Frontal cortex (tissue), 4 donors: ENCODE data around the gene EXOC3L4. TPM values are rescaled to one million over a fixed set of nuclear protein-coding genes. Genes with fewer than 3 reads are reported as not detected.

ENCODE experiments used
- DNase-seq, 2 donors: peaks; one replicate each; pipeline ENCODE4 v3.0.0; 2012; ENCODE audit warnings: low spot score in 2 of 2
- FAIRE-seq: peaks from 2 replicates; lab custom pipeline; 2012; peaks lifted over from hg19 to GRCh38; lab: Jason Lieb, UNC
- total RNA-seq: library from RNA; depleted of rRNA; stranded (reverse); fragments of >200 nt; gene quantifications from one replicate; pipeline ENCODE4 v1.2.3, GENCODE V29; 2014
- donor health status: control.
- donor health status: control.
- donor health status: control.

EXOC3L4 gene
- total RNA-seq, 1 donor from 2014 or later, result 0.82 TPM

GRCh38 chr14:103128631-103129300, 34.2 kb downstream of the EXOC3L4 start:
- DNase-seq (peak in 1 of 2 donors; percentile 49), FAIRE-seq (no peak)

- no peak for FAIRE-seq
- DNase-seq, result peak in 1 of 2 donors; percentile 18
Measured at GRCh38 chr14:103129301-103130016, 34.9 kb downstream of the EXOC3L4 start.

- FAIRE-seq (no peak), DNase-seq (no peak)
Measured at GRCh38 chr14:103130017-103130764, 35.7 kb downstream of the EXOC3L4 start.

- FAIRE-seq (no peak), DNase-seq (peak in 1 of 2 donors; percentile 32)
Measured at GRCh38 chr14:103130965-103131364, 36.4 kb downstream of the EXOC3L4 start.

GRCh38 chr14:103131580-103131979, 37.1 kb downstream of the EXOC3L4 start:
- FAIRE-seq (no peak), DNase-seq (no peak)

GRCh38 chr14:103132381-103133209, 38.1 kb downstream of the EXOC3L4 start:
- no peak for DNase-seq
- no peak for FAIRE-seq

GRCh38 chr14:103133210-103134140, 39.0 kb downstream of the EXOC3L4 start:
- no peak for FAIRE-seq
- no peak for DNase-seq

- no peak for DNase-seq
- no peak for FAIRE-seq
Measured at GRCh38 chr14:103134405-103134804, 39.9 kb downstream of the EXOC3L4 start.

GRCh38 chr14:103134919-103135318, 40.4 kb downstream of the EXOC3L4 start:
- DNase-seq (no peak), FAIRE-seq (no peak)

- DNase-seq (no peak), FAIRE-seq (no peak)
Measured at GRCh38 chr14:103135333-103136260, 41.1 kb downstream of the EXOC3L4 start.

GRCh38 chr14:103136388-103137271, 42.1 kb downstream of the EXOC3L4 start:
- DNase-seq, result no peak
- no peak for FAIRE-seq

- DNase-seq (no peak), FAIRE-seq (no peak)
Measured at GRCh38 chr14:103137689-103138300, 43.3 kb downstream of the EXOC3L4 start.

GRCh38 chr14:103138301-103139131, 44.0 kb downstream of the EXOC3L4 start:
- DNase-seq (no peak), FAIRE-seq (no peak)

GRCh38 chr14:103139132-103140025, 44.9 kb downstream of the EXOC3L4 start:
- DNase-seq (no peak), FAIRE-seq (no peak)
